Fibroblast of villous mesenchyme (primary cell): ENCODE data around the gene TIAM1. TPM values are rescaled to one million over a fixed set of nuclear protein-coding genes. Genes with fewer than 3 reads are reported as not detected.

ENCODE experiments used
- DNase-seq: peaks from one replicate; pipeline ENCODE4 v3.0.0-alpha.2; 2010; ENCODE audit warnings: low read depth
- H3K4me3 ChIP-seq: 2 replicates; pipeline ENCODE4 v1.5.1; 2011; ENCODE audit warnings: low read depth, mild to moderate bottlenecking, low read length
- CTCF ChIP-seq: IDR thresholded peaks from 2 replicates; pipeline ENCODE4 v1.5.1; 2012; ENCODE audit warnings: low read depth, mild to moderate bottlenecking, low read length; ENCODE audit not compliant: insufficient read depth
- total RNA-seq: library from RNA; depleted of rRNA; stranded (reverse); fragments of >200 nt; gene quantifications from 2 replicates; pipeline ENCODE4 v1.2.3, GENCODE V29; 2012

TIAM1 gene
- total RNA-seq, 1 donor, result 0.43 TPM

GRCh38 chr21:31132574-31133242 lies 211.4 kb downstream of the TIAM1 start:
- H3K4me3 ChIP-seq, result no peak overlapping the region
- no peak for TF ChIP-seq CTCF
- DNase-seq, result peak; percentile 36

GRCh38 chr21:31130821-31131220 lies 213.2 kb downstream of the TIAM1 start:
- no peak overlapping the region for H3K4me3 ChIP-seq
- no peak for TF ChIP-seq CTCF
- no peak for DNase-seq

- no peak for TF ChIP-seq CTCF
- no peak for DNase-seq
- H3K4me3 ChIP-seq, result no peak overlapping the region
These were observed 215.8 kb downstream of the TIAM1 start for GRCh38 chr21:31128234-31128633.

GRCh38 chr21:31124010-31124409 lies 220.1 kb downstream of the TIAM1 start:
- H3K4me3 ChIP-seq, result no peak overlapping the region
- TF ChIP-seq CTCF, result no peak
- DNase-seq, result no peak

GRCh38 chr21:31119199-31119598 lies 224.9 kb downstream of the TIAM1 start:
- no peak for DNase-seq
- no peak for TF ChIP-seq CTCF
- H3K4me3 ChIP-seq, result no peak overlapping the region

- peak; percentile 38 for DNase-seq
- H3K4me3 ChIP-seq, result no peak overlapping the region
- no peak for TF ChIP-seq CTCF
These were observed 226.7 kb downstream of the TIAM1 start for GRCh38 chr21:31117128-31117916.

GRCh38 chr21:31115249-31115648 lies 228.8 kb downstream of the TIAM1 start:
- H3K4me3 ChIP-seq, result no peak overlapping the region
- DNase-seq, result no peak
- no peak for TF ChIP-seq CTCF
